SKM-1 (cell line): Measurements from ENCODE around the gene SLCO3A1.

Experiments used
- DNase-seq: peaks from one replicate; lab custom pipeline; 2025; ENCODE audit not compliant: unreplicated experiment; lab: John Stamatoyannopoulos, UW

SLCO3A1 gene

GRCh38 chr15:91881569-91882297 is 28.2 kb downstream of the SLCO3A1 start:
- DNase-seq, result no peak

- no peak for DNase-seq
Observed at GRCh38 chr15:91882858-91883586, 29.5 kb downstream of the SLCO3A1 start.

- no peak for DNase-seq
Observed at GRCh38 chr15:91884606-91885005, 31.1 kb downstream of the SLCO3A1 start.

GRCh38 chr15:91885054-91885453 is 31.5 kb downstream of the SLCO3A1 start:
- DNase-seq, result no peak

GRCh38 chr15:91885714-91886270 is 32.3 kb downstream of the SLCO3A1 start:
- DNase-seq, result no peak

GRCh38 chr15:91886878-91887277 is 33.4 kb downstream of the SLCO3A1 start:
- DNase-seq, result no peak

- no peak for DNase-seq
Observed at GRCh38 chr15:91887321-91887720, 33.8 kb downstream of the SLCO3A1 start.

GRCh38 chr15:91887921-91888373 is 34.4 kb downstream of the SLCO3A1 start:
- DNase-seq, result no peak

GRCh38 chr15:91889111-91889815 is 35.8 kb downstream of the SLCO3A1 start:
- DNase-seq, result no peak

GRCh38 chr15:91890614-91891013 is 37.1 kb downstream of the SLCO3A1 start:
- no peak for DNase-seq

- DNase-seq, result no peak
Observed at GRCh38 chr15:91891101-91891500, 37.6 kb downstream of the SLCO3A1 start.

- DNase-seq, result no peak
Observed at GRCh38 chr15:91891788-91892345, 38.4 kb downstream of the SLCO3A1 start.

GRCh38 chr15:91892436-91892835 is 38.9 kb downstream of the SLCO3A1 start:
- DNase-seq, result no peak

- DNase-seq, result no peak
Observed at GRCh38 chr15:91894606-91895005, 41.1 kb downstream of the SLCO3A1 start.

GRCh38 chr15:91895051-91895450 is 41.5 kb downstream of the SLCO3A1 start:
- no peak for DNase-seq

- no peak for DNase-seq
Observed at GRCh38 chr15:91896341-91897055, 43.0 kb downstream of the SLCO3A1 start.

GRCh38 chr15:91897585-91898372 is 44.3 kb downstream of the SLCO3A1 start:
- DNase-seq, result no peak

GRCh38 chr15:91898843-91899242 is 45.3 kb downstream of the SLCO3A1 start:
- DNase-seq, result no peak

GRCh38 chr15:91904942-91905341 is 51.4 kb downstream of the SLCO3A1 start:
- no peak for DNase-seq

- DNase-seq, result no peak
Observed at GRCh38 chr15:91908391-91908790, 54.9 kb downstream of the SLCO3A1 start.
